Activated gamma-delta T cell (primary cell): Measurements from ENCODE around the gene NOVA1.

ENCODE experiments used
- DNase-seq: peaks from one replicate; lab custom pipeline; 2025; lab: John Stamatoyannopoulos, UW

NOVA1 gene

DNA sequence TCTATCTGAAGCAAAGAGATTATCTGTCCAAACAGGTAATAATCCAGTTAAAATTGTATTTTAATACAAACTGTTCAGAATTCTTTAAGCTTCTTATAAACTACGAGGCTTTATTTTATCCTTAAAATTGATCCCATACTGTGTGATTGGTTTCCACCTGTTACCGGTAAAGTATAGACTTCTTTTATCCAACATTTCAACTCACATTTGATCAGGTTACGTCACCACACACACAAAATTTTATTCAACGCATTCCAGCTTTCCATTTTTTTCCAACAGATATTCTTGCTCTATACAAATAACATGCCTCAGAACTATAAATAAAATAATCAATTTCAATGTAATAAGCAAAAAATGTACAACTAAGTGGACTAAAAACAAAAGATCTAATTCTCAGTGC is 4.5 kb downstream of the NOVA1 start:
- no peak for DNase-seq

DNA sequence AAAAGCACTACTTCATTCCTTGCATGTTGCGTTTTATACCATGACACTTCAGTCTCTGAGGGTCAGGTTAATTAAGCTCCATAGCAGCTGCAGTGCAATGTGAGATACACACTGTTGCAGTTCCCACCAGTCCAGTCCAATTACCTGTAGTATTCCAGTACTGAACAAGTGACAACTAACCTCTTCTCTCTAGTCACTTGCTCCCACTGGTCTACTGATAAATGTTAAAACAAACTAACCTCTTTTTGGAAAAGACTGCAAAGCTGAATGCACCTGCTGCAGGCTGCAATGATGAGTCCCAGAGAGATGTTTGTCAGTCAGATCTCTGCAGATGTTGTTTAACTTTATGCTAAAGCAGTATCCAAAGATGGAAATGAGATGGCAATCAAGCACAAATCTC is 7.9 kb downstream of the NOVA1 start:
- no peak for DNase-seq

DNA sequence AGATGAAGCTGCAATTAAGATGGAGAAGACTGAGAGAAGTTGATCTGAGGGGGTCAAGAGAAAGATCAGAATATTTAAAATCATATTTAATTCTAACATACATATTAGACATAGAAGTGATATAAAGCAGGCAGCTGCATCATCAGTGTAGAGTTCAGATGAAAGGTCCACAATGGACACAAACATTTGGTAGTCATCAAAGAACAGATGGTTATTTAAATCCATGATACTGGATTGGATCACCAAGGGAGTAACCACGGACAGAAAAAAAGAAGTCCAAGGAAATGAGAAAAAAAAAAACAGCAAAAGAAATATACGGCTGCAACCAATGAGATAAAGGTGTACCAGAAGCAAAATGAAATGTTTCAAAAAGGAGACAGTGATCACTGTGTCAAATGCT is 20.1 kb downstream of the NOVA1 start:
- DNase-seq = no peak

DNA sequence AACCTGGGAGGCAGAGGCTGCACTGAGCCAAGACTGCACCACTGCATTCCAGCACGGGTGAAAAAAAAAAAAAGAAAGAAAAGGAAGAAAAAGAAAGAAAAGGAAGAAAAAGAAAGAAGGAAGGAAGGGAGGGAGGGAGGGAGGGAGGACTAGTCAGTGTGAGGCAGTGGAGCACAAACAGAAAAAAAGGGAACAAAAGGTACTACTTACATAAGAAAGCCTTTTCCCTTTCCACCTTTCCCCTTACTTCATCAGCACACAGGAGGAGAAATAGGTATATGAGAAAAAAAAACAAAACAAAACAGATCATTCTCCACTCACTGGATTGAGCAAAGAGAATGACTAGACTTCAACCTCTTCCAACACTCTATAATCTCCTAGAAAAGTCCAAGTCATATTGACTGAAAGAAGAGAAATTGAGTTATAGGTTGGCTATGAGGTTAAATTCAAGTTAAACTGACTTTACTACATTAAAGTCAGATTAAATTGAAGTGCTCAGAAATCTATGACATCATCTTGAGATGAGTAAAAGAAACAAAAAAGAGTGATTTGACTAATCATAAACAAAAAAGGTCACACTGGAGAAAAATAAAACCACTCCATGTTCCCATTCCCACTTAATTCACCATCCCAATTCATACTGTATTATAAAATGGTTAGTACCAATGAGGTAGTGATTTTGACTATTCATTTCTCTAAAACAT is 43.6 kb downstream of the NOVA1 start:
- DNase-seq = no peak

DNA sequence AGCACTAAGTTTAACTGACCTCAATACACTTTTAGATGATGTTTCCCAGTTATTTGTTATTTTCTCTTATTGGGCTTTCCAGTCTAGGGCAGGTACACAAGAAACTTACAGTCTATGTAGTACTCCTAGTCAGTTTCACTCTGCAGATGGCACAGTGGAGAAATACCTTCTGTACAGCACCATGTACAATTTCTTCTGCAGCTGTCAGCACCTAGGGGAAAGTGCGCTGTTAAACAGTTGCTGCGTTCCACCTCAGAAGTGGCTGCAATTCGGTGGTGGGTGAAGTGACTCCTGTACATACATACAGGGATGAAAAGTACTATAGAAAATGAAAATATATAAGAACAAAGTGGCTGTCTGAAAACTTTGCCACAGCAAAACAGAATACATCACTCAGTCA is 48.3 kb downstream of the NOVA1 start:
- DNase-seq = no peak

DNA sequence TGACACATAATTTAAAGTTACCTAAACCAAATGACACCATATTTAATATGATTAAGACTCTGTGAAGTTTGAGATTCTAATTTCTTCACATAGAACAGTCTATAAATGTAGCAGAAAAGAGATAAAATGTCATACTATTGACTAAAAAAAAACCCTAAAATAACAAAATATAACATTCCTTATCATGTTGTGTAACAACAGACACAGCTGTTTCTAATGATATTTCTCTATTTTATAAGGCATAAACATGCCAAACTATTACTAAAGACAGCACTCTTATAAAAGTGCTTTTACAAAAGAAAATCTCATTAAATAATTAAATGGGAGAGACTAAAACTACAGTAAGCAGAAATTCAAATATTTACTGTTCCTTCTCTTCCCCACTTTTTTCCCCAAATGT is 49.4 kb downstream of the NOVA1 start:
- DNase-seq = no peak

DNA sequence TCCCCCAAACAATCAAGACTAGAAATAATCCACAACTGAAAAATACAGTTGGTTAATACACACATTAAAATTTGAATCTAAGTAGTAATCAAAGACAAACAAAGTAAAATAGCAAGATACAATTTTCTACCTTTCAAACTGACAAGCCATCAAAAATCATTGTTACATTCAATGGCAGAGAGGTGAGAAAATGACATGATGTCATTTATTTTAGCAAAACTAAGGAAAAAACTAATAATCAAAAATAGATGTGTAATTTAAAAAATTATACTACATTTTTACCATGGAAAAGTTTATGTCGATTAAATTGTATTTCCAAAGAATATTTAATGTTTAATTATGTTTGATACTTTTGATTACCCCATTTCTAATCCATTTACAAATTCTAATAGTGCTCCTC is 59.7 kb downstream of the NOVA1 start:
- DNase-seq = no peak

DNA sequence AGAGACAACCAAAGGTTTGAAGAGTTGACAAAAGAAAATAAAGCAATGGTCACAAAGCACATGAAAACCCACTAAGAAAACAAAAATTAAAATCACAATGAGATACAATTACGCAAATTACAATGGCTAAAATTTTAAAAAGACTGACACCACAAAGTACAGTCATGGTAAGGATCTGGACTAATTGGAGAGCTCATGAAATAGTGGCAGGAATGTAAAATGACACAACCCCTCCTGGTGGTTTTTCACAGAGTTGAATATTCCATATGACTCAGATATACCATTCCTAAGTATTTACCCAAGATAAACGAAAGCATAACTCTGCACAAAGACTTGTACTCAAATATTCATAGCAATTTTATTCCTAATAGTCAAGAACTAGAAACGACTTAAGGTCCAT is 65.9 kb downstream of the NOVA1 start:
- no peak for DNase-seq

DNA sequence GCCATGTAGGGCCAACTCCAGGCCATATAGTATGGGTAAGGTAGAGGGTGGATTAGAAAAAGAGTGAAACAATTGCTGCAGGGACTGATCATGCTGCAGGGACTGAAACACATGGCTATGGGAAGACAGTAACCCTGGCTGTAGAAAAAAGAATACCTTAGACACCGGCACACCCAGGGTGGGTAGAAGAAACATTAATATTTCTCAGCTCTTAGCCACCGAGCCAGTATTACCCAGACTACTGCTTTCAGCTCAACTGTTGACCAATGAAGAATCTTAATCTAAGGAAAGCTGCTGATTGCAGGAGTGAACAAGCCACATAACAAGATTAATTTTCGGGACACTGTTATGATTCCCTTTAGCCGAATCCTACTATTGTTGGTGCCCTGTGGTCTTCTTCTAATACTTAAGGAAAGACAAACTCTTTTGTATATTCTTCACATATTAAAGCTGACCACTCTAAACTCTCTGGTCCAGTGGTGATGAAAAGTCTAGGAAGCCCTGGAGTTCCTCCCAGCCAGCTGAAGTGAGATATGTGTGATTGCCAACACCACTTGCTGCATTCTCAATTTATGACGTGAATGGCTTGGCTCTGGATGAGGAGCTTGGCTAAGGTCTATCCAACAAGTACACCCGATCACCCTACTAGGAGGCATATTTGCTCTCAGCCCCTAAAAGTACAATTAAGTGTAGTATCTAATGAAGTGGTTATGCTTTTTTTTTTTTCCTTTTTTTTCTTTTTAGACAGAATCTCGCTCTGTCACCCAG is 69.2 kb downstream of the NOVA1 start:
- no peak for DNase-seq

DNA sequence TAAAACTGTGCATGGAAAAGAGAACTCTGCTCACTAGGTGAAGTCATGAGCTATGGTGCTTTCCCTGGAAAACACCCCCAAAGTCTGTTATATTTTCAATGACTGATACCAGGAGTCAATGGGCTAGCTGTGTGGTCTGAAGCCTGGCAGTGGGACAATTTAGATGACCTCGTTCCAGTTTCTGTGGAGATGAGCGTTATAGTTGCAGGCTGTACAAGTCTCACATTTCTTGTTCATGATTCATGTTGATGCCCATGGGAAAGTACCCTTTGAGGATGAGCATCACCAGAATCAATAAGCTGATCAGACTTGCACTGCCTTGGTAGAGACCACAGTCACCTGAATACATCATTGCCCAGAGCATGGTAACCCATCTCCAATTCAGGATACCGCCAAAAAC is 70.7 kb downstream of the NOVA1 start:
- no peak for DNase-seq

DNA sequence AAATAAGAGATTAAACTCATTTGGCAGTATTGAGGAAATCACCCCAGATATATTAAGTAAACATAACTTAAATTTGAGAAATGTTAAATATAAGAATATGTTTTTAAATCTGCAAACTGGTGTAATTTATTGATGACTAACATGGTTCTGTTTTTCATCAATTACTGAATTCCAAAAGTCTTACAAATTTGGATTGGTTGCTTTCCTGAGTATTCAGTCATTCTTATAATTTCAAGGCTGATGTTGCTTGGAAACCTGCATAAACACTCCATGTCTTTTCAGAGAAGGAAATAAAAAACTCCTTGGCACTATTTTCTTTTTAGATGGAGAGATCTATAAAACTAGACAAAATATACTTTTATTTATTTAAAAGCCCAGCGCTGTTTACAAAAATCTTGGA is 71.7 kb downstream of the NOVA1 start:
- no peak for DNase-seq

DNA sequence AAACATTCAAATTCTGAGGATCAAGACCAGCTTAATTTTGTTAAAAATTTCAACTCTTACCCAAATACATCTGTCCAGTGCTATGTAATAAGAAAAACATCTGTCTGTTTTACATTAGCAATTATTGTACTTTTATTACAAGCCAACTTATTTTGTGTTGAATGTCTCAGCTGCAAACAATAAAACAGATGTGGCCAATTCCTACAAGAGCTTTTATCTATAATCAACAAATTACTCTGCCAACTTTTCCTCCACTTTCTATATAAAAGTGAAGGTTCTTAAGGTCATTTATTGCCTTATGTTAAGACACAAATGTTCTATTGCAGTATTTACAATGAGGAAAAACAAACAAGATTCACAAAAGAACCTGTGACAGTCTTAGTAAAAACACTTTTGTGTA is 72.7 kb downstream of the NOVA1 start:
- DNase-seq = no peak

DNA sequence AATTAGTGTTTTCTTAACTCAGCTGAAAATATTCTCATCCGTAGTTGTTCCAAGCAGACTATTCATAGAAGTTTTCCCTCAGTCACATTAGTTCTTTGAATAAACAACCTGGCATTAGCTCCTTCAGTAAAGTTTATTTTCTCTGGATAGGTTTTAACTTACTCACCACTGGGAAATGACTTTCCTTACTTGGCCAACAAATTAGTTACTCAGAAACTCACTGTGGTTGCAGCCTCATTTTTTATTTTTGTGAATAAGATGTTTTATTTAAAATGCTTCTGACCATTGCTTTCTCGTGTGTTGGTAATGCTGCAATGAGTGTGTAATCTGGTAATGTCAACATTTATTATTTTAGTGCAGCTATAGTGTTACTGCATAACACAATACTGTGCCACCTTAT is 74.9 kb downstream of the NOVA1 start:
- no peak for DNase-seq

DNA sequence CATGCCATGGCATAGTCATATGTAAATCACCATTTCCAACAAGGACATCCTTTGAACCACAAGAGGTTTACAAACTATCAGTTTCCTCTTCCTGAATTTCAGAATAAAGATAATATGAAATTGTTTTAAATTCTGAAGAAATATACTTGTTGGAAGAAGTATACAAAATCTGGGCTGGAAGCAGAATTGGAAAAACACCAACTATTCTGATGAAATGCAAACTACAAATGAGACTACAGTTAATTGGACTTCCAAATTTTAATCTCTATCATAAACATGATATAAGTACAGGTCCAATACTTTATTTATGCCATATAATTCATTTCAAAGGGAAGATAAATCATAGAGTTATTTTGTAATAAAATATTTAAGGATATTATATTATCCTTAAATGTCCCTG is 80.1 kb downstream of the NOVA1 start:
- no peak for DNase-seq

DNA sequence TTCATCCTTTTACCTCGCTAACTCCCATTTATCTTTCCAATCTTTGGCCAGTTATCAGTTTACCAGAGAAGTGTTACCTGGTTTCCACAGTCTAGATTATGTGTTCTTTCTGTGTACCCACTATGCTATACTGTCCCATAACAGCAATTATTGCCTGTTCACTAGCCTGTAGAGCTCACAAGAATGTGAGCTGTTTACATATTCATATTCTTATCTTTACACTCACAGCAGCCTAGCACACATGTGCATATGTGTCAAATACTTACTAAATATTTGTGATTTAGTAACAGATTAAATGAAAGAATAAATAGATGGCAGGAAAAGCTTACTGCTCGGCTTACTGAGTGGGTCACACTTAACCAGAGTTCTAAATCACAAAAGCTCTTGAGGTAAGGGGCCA is 97.8 kb downstream of the NOVA1 start:
- no peak for DNase-seq

DNA sequence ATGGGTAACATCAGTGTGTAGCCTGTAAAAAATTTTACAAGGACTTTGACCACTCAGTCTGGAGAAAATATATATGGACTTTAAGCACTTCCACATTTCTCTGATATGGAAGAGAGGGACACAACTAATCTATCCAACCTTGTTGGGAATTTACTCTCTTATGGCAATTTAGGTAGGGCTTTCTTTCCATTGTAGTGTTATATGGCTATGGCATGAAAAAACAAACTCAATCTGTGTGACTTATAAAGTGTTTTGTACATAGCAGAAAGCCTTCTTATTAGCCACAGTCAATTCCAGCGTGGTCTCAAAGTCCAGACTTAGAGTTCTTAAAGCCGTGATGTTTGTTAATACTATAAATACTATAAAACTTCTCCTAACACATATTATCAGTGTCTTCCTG is 98.3 kb downstream of the NOVA1 start:
- DNase-seq = no peak

DNA sequence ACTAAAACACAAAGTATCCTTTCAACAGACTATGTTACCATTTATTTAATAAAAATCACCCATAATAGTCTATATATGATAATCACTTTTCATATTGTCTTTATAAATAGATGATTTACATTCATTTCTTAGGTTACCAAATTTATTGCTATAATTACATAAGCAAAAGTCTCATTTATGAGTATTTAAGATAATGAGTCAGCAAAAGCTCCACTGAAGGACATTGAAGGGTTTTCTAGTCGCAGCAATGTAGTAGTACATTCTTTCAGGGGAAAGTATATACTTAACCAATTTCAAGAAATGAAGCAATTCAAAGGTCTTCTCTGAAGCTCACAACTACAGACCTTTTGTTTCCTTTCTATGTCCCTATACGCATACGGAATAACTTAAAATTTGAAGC is 110.9 kb downstream of the NOVA1 start:
- DNase-seq = no peak

DNA sequence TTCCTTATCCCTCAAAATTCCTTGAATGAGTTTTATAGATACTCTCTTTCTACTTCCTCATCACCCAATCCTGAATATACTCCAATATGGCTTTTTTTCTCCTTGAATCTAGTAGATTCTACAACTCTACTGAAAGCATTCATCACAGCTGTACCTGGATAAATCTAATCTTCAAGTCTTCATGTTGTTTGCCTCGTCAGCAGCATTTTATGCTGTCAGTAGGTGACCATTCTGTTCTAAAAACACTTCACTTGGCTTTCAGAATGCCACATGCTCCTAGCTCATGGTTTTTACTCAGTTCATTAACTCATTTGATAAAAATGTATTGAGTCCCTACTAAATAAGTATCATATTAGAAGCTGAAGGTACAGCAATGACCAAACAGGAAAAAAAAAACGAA is 113.3 kb downstream of the NOVA1 start:
- no peak for DNase-seq

DNA sequence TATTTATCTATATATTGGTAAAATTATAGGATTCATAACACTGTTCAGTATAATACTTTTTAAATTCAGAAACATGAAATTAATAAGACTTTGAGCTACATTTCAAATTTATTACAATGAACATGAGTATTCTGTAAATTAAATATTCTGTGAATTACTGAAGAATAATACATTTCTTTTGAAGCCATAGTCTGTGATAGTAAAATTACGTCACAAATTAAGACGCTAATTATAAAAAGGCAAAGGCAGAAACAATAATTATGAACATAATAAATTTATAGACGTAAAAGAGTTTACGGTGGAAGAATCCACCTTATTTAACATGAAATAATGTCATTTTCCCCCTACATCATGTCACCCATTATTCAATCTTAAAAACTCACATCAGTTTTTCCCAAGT is 118.9 kb downstream of the NOVA1 start:
- DNase-seq = no peak

DNA sequence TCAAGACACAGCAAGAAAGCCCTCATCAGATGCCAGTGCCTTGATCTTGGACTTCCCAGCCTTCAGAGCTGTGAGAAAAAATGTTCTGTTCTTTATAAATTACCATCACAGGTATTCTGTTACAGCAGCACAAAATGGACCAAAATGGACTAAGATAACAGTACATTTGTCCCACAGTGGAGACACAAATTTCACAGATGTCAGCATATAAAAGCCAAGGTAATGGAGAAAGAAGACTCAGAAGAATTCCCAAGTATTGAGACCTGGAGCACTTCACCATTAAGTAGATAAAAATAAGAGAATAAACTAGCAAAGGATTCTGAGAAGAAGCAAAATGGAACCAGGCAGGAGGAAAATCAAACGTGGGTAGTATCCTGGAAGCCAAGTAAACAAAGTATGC is 131.0 kb downstream of the NOVA1 start:
- DNase-seq = no peak

DNA sequence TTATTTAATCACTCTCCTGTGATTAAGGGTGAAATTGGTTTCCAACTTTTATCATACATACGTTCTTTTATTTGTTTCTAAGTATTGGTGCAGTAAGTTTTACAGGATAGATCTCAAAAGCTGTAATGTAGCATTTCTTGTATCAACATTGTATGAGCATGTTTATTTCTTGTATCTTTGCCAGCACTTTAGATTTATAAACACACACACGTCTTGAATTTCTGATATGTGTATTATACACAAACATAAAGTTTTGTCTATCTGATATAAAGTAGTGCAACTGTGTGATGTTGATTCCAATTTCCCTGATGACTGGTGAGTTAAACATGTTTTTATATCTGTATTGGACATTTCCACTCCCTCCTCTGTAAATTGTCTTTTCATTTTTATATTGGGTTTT is 134.7 kb downstream of the NOVA1 start:
- no peak for DNase-seq

DNA sequence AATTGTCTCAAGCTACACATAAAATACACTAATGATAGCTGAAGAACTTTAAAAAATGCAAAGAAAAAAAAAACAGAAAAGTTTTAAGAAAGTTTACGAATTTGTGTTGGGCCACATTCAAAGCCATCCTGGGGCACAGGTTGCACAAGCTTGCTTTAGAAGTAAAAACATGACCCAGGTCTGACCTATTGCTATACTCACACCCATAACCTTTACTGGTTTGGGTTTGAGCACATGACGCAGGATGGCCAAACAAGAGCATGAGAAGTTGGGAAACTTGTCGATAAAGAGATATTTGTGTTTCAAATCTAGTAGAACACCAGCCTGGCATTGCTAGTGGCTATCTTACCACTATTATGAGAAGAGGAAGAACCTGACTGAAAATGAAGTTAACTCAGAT is 143.7 kb downstream of the NOVA1 start:
- no peak for DNase-seq

DNA sequence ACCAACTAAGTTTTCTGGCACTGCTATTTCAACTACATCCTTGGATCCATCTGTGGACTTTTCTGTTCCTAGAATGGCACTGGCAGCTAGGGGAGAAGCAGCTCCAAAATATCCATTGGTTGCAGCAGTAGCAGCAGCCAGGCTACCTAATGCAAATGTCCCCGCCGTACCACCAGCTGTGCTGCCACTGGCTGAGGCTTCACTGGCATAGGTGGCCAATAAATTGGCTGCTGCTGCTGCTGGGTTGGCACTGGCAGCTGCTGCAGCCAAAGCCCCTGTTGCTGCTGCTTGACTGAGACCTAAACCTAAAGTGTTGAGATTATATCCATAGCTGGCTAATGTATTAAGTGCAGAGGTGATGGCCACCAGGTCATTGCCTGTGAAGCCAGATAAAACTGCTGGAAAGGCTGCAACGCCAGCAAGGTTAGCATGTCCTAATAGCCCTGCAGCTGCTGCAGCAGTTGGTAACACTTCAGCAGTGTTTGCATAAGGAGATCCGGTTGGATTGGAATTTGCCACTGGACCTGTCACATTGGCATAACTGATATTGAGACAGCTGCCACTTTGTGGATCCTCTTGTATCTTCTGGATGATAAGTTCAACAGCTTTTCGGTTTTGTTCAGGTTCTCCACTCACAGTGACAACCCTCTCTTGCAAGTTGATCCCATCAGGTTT is 149.5 kb downstream of the NOVA1 start:
- DNase-seq = no peak
